ENCODE results near the gene PATJ.

GRCh38 chr1:62024690-62025089, 282.4 kb downstream of the PATJ start:
- TF ChIP-seq EZH2phosphoT487 (IDR thresholded peaks at IDR 0.05; ENCODE audit: borderline replicate concordance, low read length) = no peak
- TF ChIP-seq, protein P1, sequence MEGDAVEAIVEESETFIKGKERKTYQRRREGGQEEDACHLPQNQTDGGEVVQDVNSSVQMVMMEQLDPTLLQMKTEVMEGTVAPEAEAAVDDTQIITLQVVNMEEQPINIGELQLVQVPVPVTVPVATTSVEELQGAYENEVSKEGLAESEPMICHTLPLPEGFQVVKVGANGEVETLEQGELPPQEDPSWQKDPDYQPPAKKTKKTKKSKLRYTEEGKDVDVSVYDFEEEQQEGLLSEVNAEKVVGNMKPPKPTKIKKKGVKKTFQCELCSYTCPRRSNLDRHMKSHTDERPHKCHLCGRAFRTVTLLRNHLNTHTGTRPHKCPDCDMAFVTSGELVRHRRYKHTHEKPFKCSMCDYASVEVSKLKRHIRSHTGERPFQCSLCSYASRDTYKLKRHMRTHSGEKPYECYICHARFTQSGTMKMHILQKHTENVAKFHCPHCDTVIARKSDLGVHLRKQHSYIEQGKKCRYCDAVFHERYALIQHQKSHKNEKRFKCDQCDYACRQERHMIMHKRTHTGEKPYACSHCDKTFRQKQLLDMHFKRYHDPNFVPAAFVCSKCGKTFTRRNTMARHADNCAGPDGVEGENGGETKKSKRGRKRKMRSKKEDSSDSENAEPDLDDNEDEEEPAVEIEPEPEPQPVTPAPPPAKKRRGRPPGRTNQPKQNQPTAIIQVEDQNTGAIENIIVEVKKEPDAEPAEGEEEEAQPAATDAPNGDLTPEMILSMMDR (conservative IDR thresholded peaks at IDR 0.05; ENCODE audit: low read depth, low read length) = no peak
- TF ChIP-seq EZH2 (IDR thresholded peaks at IDR 0.05; ENCODE audit: low read length, unreplicated experiment) = no peak
